ENCODE results near the gene PROP1.
"Not testable (repeated sequence)": the region's sequence is repeated elsewhere in the genome, so short reads cannot be mapped to it uniquely, and the experiment has no call there.

The PROP1 gene

DNA sequence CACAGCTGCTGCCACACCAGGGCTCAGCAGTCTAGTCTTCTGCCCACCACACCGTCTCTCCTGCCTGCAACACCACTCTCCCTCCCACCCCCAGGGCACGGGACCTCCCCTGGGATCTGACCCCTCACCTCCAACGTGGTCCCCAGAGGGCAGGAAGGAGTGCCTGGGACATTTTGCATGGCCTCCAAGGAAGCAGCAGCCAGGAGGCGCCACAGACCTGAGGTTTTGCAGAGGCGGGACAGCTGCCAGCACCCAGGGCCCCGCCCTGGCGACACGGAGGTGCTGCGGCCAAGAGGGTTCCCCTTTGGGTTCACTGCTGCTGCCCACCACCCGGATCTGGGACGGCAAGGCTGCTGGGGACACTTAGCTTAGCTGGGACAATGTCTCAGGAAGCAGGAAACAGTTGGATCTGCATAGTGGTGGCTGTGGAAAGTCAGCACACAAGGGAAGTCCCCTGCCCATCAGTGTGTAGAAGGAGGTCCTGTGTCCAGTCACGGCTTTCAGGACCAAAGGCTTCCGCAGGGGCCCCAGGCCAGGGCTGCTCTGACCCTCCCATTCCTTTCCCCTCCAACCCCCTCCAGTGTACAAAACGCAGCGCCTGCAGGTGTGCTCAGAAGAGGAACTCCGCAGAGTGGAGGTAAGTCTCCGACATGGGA, 13.8 kb downstream of the PROP1 start:
- no peak for DNase-seq

DNA sequence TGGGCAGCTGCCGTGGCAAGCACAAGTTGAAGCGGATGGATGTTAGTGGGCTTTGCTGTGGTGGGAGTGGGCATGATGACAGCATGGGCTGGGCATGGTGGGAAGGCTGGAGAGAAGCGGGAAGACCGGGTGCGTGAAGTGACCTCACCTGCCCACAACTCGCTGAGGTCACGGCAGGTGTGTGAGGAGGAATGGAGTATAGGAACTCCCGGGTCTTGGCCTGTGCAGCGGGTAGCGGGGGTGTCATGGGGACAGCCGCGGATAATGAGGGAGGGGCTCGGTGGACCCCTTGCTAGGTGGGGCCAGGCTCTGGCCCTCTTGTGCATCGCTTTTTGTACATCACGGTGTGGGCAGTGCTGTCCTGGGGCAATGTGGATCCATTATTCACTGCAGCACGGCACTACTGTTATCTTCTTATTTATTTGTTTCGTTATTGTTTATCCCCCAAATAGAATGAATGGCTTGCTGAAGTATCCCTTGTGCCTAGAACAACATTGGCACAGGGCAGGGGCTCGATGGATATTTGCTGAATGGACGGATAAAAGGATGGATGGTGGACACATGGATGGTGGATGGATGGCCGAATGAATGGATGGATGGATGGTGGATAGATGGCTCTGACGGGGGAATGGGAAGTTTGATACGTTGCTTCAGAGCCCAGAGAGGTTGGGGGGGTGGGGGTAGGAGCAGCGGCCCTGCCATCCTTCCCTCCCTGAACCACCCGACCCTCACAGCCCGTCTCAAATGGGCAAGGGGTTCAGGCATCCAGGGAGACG, 14.6 kb downstream of the PROP1 start:
- no peak for DNase-seq

DNA sequence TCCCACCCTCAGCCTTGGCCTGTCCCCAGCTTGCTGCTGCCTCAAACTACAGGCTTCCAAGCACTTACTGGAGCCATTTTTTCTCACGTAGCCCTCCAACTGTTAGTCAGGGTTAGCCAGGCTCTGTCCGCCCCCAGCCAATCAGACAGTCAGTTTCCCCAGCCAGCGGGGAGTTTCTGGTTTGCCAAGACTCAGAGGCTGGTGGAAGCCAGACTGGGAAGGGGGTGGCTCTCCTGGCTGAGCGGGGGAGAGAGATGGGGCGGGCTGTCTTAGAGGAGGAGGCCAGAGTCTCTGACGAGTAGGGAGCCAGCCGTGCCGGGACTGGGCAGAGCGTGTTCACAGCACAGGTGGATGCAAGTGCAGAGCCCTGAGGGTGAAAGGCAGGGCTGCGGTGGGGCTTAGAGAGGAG, 15.3 kb downstream of the PROP1 start:
- DNase-seq, result no peak

DNA sequence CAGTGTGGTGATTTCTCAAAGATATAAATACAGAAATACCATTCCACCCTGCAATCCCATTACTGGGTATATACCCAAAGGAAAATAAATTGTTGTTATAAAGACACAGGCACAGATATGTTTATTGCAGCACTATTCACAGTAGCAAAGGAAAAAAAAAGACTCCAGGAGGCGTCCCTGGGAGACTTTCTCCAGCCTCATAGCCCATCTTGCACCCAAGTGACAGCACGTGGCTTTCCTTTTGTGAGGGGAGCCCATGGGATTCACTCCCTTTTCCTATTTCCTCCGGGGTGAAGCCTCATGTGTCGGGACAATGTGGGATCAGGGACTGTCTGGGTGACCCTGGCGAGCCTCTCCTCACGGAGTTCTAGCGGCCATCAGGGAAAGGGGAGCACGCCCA, 18.4 kb downstream of the PROP1 start:
- DNase-seq, result not testable (repeated sequence)

DNA sequence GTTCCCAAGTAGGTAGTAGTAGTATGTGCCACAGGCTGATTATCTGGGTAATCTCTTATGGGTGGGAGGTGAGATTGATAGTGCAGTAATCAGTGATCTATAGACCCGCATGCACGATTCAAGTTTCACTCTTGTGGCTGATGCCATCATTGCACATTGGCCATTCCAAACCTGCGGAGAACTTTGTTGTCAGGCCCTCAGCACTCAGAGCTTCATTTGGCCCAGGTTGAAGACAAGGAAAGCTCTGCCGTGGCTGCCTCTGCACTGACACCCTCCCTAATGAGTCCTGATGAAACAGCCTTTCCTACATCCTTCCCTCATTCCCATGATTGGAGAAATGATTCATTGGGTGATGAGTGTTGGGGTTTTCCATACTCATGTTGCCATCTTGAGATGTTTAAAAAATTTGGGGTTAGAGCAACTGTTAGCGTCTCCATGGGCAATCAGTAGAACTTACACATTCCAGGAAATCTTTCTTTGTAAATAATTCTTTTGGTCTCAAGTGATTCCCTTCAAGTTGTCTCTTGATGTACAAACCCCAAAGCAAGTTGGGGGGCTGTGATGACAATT, 22.9 kb downstream of the PROP1 start:
- no peak for DNase-seq

DNA sequence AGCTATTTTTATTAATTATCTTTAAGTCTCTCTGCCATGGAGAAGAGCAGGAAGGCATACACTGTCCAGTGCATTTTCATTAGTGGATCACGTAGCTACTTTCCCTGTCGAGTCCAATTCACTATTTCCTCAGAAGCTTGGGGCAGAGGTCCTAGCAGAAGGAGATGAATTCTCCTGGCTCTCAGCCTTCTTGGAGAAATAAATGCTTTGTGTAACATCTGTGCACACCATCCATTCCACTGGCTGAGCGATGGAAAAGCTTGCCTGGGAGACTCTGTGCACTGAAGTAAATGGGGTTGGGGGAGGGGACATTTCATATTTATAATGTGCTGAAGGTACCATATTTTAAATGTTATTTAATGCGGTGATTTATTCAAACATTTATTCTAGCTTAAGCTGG, 23.4 kb downstream of the PROP1 start:
- no peak for DNase-seq

DNA sequence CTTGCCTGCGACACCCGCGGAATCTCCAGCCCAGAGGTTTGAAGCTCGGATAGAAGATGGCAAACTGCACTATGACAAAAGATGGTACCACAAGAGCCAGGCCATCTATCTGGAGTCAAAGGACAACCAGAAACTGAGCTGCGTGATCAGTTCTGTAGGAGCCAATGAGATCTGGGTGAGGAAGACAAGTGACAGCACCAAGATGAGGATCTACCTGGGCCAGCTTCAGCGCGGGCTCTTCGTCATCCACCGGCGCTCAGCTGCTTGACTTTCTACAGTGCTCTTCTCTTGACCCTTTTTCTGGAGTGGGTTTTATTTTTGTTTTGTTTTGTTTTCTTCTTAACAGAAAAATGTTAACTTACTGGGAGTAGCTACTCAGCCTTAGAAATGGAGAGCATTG, 24.0 kb downstream of the PROP1 start:
- not testable (repeated sequence) for DNase-seq

DNA sequence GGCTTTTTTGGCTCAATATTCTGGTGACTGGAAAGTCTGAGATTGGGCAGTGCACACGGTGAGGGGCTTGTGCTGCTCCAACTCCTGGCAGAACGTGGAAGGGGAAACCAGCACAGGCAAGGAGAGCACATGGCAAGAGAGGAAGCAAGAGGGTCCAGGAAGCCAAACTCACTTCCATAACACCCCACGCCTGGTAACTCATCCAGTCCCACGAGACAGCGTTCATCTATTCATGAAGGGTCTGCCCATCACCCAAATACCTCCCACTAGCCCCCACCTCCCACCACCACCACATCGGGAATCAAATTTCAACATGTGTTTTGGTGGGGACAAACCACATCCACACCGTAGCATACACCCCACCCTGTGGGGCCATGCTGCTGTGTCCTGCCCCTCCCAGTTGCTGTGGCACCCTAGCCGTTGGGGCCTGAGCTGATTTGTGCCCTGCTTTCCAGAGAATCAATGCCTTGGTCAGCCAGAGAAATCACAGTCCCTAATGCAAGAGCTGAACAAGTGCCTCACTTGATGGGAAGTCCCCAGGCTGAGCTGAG, 27.3 kb downstream of the PROP1 start:
- no peak for DNase-seq

DNA sequence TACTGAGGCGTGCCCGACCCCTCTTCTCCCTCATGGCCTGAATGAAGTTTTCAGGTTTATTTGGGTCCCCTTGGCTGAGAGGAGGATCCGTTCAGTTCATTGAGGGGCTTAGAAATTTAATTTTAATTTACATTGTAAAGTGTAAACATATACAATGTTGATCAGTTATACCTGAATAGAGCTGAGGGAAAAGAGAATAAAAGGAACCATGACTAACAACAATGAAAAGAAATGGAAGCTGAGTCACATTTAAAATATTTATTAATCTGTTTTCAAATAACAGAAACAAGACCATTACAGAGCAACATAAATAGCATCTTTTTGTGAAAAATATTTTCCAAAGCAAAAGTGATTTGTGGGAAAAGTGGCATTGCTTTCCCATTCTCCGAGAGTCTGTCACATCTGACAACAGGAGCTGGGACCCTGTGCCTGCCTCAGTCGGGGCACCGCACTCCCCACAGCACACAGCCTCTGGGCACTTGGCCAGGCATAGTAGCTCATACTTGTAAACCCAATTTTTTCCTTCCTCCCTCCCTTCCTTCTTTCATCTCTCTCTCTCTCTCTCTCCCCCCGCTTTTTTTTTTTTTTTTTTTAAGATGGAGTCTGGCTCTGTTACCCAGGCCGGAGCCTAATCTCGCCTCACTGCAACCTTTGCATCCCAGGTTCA, 28.7 kb downstream of the PROP1 start:
- no peak for DNase-seq

DNA sequence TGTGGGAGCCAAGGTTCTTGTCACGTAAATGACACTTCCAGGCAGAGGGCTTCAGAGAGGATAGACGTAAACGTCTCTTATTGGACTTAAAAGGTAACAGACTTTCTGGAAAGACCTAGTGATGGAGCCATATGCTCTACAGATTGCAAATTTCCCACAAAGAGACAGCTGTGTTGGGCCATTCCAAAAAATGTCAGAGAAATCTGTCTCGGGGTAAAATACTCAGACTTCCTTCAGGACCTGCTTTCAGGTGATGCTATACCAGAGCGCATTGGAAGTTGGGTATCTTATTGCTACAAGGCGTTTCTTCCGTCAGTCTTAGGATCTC, 29.2 kb downstream of the PROP1 start:
- DNase-seq, result no peak

DNA sequence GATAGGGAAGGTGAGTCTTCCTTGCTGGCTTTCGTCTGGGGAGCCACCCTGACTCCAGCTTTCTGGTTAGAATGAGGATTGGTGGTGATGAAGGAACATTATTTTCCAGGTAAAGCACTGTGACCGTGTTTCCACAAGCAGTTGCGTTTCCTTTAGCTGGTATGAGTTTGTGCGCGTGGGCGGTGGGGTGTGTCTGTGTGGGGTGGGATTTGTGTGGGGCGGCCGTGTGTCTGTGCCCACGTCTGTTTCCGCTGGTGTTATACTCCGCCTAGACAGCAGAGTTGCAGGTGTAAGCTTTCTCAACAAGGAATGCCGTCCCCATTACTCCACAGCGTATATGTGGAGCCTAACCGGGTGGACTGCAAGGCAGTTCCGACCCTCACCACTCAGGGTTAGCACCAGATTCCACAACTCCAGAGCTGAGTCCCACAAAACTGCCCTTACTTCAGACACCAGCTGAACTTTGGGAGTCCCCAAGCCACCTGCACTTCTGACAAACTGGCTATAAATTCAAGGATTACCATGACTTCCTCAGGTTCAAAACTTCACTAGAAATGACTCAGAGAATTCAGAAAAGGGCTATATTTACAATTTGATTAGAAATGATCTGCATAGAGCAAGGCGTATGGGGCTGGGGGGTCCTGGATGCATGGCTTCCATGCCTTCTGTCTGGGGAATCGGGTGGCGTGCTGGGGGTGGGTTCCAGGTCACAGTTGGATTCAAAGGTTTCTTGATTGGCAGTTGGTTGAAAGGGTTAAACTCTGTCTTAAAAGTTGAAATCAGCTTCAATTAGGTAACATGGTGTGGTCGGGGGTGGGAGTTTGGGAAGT, 29.8 kb downstream of the PROP1 start:
- DNase-seq, result peak; percentile 19

DNA sequence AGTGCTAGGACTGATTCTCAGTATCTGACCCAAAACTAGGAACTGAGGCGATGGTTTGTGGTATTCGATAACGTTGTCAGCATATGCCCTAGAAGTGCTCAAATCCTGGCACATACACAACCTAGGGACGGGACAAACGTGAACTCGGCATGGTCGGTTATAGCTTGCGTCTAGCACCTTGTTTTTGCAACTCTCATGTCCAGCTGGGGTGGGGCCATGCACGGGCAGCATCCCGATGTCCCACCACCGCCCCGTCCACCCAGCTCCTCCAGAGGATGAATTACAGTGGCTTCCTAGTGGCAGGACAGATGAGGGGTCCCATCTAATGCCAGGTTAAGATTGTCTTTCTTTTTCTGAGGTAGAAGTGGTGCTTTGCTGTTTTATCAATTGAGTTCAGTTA, 31.6 kb downstream of the PROP1 start:
- DNase-seq, result no peak

DNA sequence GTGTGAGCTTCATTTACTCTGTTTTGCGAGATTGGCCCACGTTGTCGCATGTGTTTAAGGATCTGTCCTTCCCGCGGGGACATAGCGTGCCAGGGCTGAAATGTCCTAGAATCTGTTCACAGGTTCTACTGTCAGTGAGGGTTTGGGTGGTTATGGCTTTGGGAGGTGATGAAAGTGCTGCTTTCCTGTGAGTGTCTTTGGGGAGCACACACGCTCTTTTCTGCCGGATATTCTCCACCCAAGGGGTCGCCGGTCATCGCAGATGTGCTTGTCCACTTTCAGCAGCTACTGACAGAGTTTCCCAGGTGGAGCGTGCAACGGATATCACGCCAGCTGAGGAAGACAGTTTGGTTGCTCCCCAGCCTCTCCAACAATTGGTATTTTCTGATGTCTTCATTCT, 32.1 kb downstream of the PROP1 start:
- no peak for DNase-seq

DNA sequence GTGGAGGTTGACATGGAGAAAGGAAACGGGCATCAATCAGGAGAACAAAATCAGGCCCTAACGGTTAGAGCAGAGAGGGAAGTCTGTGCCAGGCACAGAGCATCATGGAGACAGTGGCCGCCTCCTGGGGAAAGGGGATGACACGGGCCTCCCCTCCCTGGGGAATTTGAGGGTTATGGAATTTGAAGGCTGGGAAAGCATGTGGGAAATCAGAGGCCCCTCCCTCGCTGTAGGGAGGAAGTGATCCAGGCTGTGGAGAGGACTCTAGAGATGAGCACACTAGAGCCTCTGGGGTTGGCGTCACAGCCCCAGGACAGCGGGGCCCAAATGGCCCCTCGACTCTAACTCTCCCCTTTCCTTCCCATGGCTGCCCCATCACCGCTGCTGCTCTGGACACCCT, 36.7 kb downstream of the PROP1 start:
- DNase-seq, result no peak

DNA sequence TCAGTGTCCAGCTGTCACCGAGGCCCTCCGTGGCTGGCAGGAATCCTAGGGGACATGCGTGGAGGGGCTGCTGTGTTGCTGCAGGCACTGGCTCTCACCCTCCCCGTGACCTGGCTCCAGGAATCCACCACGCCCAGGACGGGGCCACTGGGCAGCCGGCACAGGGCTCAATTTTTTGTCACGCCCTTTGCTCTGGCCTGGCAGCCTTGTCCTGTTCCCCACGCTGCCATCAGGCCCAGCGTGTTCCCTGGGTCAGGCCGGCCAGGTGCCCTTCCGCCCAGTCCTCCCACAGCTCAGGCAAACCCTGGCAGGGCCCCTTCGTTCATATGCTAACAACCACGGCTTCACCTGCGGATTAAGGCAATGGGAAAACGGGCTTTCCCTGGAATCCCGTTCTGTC, 37.3 kb downstream of the PROP1 start:
- no peak for DNase-seq

DNA sequence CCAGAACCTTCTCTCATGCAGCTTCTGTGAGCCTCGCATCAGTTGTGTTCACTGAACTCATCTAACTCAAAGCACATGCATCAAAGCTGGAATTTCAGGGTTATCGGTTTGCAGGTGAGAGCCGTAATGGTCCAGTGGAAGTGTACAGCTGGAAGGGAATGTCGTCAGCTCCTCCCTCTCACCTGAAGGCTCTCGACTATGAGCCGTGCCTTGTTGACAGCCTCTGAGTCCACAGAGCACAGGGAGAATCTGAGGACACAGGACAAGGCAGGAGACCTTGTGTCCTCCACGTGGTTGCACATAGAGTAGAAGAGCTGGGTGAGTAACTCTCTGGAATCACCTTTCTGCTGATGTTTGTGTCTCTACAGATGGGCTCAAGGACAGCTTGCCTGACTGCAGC, 38.8 kb downstream of the PROP1 start:
- no peak for DNase-seq

DNA sequence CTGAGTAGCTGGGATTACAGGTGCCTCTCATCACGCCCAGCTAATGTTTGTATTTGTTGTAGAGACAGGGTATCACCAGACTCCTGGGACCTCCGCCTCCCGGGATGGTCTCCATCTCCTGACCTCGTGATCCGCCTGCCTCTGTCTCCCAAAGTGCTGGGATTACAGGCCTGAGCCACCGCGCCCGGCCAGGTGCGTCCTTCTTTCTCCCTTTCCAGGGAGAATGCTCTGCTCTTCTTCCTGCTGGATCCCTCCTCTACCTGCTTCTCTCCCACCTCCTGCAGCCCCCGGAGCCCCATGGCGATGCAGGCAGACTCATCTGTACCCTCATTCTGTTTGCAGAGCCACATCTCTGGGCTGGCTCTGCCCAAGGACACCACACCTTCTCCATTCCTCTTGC, 42.9 kb downstream of the PROP1 start:
- not testable (repeated sequence) for DNase-seq

DNA sequence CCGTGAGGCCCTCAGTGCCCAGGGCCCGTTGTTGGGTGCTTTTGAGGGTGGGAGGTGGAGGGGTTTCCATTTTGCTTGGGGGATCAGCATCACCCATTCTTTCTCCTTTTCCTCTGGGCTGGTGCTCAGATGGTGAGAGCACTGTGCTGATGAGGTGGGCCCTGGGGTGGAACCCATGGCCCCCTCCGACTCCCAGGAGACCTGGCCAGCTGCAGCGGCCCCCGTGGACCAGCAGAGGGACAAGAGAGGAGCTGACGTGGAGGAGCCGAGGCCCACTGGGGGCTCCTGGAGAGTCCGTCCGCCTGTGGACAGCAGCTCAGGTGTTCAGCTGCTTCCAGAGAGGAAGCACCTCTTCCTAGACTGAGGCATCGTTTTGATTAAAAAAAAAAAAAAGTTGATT, 46.4 kb downstream of the PROP1 start:
- not testable (repeated sequence) for DNase-seq

DNA sequence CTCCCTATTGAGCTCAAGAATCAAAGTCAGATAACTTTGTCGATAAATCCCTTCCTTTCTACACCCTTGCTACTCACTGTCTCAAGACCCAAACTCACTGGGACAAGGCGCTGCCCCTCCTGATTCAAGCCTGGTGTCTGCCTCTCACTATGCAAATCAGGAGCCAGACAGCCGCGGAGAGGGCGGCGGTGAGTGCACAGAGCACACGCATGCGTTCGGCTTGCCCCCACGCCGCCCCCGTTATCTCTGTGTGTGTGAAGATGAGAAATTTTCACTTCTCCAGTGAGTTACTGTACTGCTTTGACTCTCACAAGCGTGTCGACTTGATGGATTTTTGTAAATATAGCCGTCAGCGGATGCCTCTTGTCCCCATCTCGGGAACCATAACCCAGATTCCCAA, 47.0 kb downstream of the PROP1 start:
- not testable (repeated sequence) for DNase-seq

DNA sequence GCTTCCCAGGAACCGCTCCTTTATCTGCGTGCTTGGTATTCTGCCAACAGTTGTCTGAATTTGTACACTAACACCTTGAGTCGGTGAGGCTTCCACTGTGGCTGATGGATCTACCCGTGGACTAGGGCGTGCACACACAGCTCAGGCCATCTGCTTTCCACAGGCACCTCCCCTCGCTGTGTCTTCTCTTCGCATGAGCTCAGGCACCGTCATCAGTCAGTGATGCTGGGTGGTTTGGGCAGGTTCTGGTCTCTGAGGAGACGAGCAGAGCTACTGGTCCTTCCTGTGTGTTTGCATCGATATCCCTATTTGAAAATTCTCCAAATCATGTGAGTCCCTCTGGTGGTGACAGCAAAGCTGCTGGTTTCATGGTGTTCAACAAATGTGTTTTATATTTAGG, 48.1 kb downstream of the PROP1 start:
- DNase-seq, result not testable (repeated sequence)

DNA sequence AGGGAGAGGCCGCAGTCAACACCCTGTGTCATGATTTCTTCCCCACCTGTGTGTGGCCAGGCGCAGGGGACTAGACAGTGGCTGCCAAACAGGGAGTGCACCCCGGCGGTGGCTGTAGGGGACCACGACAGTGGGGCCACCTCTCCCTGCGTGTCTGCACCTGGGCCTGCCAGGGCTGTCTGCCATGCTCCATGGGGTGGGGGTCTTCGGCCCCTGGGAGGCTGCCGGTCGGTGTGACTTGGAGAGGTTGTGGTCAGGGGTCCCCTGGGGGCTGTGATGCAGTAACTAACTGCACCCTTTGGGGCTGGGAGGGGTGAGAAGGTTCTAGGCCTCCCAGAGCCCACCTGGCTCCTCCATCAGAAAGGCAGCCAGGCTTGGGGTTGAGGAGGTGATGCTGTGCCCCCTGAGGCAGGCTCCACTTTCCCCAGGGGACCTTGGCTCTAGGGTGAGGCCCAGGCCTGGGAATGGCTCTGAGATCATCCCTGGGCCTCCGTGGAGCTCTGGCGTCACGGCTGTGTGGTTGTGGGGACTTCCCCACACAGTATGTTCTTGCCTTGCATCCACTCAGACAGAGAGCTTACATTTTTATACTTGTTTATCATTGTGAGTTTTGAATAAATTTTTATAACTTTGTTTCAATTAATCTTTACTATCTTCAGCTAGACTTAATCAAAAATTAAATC, 50.3 kb downstream of the PROP1 start:
- peak; percentile 12 for DNase-seq

DNA sequence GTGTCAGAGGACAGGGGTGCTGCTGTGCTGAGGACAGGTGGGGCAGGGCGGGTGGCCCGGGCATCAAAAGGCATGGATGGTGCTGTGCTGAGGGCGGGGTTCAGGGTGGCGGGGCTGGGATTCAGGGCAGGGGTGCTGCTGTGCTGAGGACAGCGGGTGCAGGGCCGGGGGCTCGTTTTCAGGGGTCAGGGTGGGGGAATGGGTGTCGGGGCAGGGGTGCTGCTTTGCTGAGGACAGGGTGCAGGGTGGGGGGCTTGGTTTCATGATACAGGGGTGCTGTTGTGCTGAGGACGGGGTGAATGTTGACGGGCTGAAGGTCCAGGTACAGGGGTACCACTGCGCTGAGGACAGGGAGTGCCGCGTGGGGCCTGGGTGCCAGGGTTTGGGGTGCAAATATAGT, 50.9 kb downstream of the PROP1 start:
- not testable (repeated sequence) for DNase-seq

All from activated T-cell treated with anti-CD3 and anti-CD28 coated beads for 4 hours (primary cell).